ENCODE measurements around the gene C2orf42. TPM values are rescaled to one million over a fixed set of nuclear protein-coding genes. Genes with fewer than 3 reads are reported as not detected.
"Not testable (repeated sequence)": the region's sequence is repeated elsewhere in the genome, so short reads cannot be mapped to it uniquely, and the experiment has no call there.

C2orf42 gene
- total RNA-seq, 1 experiment from 2014 or later: 16.7 TPM

DNA sequence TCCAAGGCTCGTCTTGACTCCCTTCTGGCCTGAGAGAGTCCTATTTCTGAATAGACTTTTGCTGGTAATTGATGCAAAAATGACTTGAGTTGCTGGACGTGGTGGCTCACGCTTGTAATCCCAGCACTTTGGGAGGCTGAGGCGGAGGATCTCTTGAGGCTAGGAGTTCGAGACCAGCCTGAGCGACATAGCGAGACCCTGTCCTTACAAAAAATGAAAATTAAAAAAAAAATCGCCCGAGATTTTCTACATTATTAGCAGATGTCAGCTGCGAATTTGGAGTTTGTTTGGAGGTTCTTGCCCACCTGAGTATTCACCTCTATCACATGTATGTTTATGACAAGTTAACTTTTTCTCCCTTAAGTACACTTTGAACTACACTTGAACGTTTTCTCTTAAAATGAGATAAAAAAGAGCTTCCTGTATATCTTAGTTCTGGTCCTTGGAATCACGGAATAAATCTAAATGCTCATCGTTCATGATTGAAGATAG lies 471 bp upstream of the C2orf42 start:
- DNase-seq: no peak
- Histone ChIP-seq H3K36me3 (no peaks in the 10 kb centered on the region), H3K4me3 (peak overlapping the region; percentile 73), H3K27me3 (no peaks in the 10 kb centered on the region), H3K9me3 (no peaks in the 10 kb centered on the region)

DNA sequence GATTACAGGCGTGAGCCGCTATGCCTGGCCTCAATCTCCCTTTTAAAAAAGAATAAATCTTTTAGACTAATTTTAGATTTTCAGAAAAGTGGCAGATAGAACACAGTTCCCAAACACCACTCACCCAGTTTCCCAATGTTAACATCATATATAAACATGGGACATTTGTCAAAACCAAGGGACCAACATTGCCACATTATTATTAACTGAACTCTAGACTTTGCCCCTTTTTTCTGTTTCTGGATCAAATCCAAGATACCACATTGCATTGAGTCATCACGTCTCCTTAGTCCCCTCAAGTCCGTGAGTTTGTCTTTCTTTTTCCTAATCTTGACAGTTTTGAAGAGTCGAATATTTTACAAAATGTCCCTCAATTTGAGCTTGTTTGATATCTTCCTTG lies 2.4 kb downstream of the C2orf42 start:
- DNase-seq: no peak
- no peaks in the 10 kb centered on the region for H3K36me3 ChIP-seq
- H3K4me3 ChIP-seq: no peak overlapping the region
- no peaks in the 10 kb centered on the region for H3K27me3 ChIP-seq
- no peaks in the 10 kb centered on the region for H3K9me3 ChIP-seq

DNA sequence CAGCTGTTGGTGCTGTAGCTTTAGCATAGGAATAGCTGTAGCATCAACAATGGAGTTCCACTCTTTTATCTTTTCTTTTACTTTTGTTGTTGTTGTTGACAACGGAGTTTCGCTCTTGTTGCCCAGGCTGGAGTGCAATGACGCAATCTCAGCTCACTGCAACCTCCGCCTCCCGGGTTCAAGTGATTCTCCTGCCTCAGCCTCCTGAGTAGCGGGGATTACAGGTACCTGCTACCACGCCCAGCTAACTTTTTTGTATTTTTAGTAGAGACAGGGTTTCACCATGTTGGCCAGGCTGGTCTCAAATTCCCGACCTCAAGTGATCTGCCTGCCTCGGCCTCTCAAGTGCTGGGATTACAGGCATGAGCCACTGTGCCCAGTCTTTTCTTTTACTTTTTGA lies 3.6 kb downstream of the C2orf42 start:
- not testable (repeated sequence) for H3K27me3 ChIP-seq, H3K36me3 ChIP-seq, DNase-seq, H3K9me3 ChIP-seq, H3K4me3 ChIP-seq

DNA sequence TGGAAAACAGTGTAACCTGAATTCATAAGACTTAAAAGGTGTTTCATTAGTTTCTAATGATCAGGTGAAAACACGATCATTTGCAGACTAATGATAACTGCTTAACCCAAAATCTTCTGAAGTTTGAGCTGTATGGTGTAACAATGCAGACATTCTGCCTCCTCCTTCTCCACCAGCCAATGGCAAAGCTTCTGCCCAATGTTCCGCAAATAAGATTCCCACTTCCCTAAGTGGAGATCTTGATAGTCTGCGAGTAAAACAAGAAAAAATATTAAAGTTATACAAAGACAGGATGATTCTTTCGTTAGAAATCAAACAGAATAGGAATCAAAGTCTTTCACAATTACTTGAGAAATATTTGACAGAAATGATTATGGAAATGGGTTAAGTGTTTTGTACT lies 8.1 kb downstream of the C2orf42 start:
- Histone ChIP-seq H3K36me3 (peaks cover 23% of the 10 kb centered on the region), H3K27me3 (no peaks in the 10 kb centered on the region), H3K9me3 (no peaks in the 10 kb centered on the region), H3K4me3 (no peak overlapping the region)
- DNase-seq: no peak

DNA sequence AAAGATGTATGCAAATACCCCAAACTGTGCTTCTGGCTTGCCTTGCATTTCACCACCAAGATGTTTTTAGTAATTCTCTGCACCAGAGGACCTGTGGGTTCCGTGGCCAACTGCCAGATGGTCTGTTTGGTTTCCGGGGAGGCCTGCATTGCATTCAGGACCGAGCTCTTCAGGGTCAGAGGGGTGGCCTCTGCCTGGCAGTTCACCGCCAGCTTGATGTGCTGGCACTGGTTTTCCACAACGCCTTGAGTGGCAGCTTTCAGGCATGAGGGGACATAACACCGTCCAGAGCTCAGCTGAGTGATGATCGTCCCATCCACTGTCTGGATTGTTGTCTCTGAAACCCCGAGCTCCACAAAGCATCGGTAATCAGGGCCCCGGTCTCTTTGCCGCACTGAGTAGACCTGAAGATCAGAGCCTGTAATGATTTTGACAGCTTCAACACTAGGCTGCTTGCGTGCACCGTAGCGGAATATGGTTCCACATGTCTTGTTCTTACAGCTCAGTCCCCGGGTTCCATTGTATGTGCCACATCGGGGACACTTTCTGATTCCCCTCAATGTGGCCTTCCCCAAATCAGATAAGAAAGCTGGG lies 9.4 kb downstream of the C2orf42 start:
- Histone ChIP-seq H3K36me3 (peaks cover 31% of the 10 kb centered on the region), H3K9me3 (no peaks in the 10 kb centered on the region), H3K27me3 (no peaks in the 10 kb centered on the region), H3K4me3 (no peak overlapping the region)
- no peak for DNase-seq

DNA sequence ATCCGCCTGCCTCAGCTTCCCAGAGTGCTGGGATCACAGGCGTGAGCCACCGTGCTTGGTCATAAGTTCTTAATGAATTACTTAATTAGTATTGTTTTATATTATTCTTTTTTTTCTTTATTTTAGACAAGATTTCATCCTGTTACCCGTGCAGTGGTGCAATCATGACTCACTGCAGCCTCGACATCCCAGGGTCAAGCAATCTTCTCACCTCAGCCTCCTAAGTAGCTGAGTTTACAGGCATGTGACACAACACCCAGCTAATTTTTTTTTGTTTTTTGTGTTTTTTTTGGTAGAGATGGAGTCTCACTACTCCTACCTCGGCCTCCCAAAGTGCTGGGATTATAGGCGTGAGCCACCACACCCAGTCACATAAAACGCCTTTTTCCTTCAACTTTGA lies 17.3 kb downstream of the C2orf42 start:
- Histone ChIP-seq H3K9me3 (no peaks in the 10 kb centered on the region), H3K27me3 (no peaks in the 10 kb centered on the region), H3K4me3 (no peak overlapping the region), H3K36me3 (peaks cover 42% of the 10 kb centered on the region)
- DNase-seq: no peak

DNA sequence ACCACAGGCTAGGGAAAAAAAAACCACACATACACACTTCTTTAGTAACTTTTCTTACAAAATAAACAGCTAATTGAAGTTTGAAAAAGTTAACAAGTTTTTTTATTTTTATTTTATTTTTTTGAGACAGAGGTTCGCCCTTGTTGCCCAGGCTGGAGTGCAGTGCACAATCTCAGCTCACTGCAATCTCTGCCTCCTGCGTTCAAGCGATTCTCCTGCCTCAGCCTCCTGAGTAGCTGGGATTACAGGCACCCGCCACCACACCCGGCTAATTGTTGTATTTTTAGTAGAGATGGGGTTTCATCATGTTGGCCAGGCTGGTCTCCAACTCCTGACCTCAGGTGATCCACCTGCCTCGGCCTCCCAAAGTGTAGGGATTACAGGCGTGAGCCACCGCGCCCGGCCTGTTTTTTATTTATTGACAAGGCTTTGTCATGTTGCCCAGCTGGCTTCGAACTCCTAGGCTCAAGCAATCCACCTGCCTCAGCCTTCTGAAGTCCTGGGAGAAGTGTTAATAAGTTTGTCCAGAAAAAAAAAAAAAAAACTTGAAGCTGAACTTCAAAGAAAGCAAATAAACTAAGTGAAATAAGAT lies 21.1 kb downstream of the C2orf42 start:
- H3K4me3 ChIP-seq, DNase-seq, H3K9me3 ChIP-seq, H3K27me3 ChIP-seq: not testable (repeated sequence)
- H3K36me3 ChIP-seq: peaks cover 32% of the 10 kb centered on the region

DNA sequence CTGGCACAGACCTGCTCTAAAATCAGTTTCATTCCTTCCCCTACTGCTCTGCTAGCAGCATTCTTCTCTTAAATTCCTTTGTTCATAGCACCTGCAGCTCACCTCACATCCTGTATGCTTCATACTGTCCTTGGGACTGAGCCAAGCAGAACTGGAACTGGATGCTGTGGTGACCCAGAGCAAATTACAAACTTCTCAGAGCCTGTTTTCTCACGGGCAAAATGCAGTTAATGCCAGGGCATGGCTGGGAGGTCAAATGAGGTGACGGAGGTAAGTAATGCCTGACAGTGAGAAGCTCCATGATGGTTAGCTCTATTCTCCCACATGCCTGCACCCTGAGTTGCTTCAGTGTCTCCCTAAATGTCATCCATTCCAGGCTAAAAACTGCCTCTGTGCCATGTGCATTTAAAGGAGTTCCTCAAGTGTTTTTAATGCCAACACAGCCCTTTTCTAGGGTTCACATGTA lies 29.7 kb downstream of the C2orf42 start:
- no peak overlapping the region for H3K4me3 ChIP-seq
- H3K36me3 ChIP-seq: peaks cover 21% of the 10 kb centered on the region
- DNase-seq: no peak
- no peaks in the 10 kb centered on the region for H3K9me3 ChIP-seq
- no peaks in the 10 kb centered on the region for H3K27me3 ChIP-seq

DNA sequence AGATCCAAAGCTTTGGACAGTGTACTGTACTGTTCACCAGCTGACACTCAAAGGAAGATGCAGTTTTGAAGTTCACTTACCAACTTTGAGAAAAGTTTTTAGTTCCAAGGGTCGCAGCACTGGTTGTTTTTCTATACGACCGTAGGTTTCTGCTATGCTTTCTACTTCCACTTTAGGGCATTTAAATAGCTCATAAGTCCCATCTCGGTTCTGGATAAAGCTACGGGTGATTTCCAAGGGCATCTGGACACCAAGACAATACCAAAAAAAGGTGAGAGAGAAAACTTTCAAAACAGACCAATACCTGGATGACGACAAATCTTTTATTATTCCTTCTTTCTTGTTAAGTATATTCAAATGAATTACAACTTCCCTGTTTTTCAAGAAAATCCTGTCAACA lies 30.3 kb downstream of the C2orf42 start:
- no peak for DNase-seq
- H3K4me3 ChIP-seq: no peak overlapping the region
- H3K36me3 ChIP-seq: peaks cover 20% of the 10 kb centered on the region
- no peaks in the 10 kb centered on the region for H3K27me3 ChIP-seq
- H3K9me3 ChIP-seq: no peaks in the 10 kb centered on the region

DNA sequence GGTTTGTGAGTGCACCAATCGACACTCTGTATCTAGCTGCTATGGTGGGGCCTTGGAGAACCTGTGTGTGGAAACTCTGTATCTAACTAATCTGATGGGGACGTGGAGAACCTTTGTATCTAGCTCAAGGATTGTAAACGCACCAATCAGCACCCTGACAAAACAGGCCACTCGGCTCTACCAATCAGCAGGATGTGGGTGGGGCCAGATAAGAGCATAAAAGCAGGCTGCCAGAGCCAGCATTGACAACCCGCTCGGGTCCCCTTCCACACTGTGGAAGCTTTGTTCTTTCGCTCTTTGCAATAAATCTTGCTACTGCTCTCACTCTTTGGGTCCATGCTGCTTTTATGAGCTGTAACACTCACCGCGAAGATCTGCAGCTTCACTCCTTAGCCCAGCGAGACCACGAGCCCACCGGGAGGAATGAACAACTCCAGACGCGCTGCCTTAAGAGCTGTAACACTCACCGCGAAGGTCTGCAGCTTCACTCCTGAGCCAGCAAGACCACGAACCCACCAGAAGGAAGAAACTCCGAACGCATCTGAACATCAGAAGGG lies 41.6 kb downstream of the C2orf42 start:
- H3K27me3 ChIP-seq, H3K9me3 ChIP-seq, DNase-seq, H3K4me3 ChIP-seq: not testable (repeated sequence)
- H3K36me3 ChIP-seq: peaks cover 13% of the 10 kb centered on the region

DNA sequence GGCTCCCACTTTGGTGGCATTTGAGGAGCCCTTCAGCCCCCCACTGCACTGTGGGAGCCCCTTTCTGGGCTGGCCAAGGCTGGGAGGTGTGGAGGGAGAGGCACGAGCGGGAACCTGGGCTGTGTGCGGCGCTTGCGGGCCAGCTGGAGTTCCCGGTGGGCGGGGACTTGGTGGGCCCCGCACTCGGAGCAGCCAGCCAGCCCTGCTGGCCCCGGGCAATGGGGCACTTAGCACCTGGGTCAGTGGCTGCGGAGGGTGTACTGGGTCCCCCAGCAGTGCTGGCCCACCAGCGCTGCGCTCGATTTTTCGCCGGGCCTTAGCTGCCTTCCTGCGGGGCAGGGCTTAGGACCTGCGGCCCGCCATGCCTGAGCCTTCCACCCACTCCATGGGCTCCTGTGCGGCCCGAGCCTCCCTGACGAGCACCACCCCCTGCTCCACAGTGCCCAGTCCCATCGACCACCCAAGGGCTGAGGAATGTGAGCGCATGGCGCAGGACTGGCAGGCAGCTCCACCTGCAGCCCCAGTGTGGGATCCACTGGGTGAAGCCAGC lies 42.5 kb downstream of the C2orf42 start:
- not testable (repeated sequence) for H3K27me3 ChIP-seq, H3K4me3 ChIP-seq, H3K9me3 ChIP-seq, DNase-seq
- peaks cover 13% of the 10 kb centered on the region for H3K36me3 ChIP-seq

DNA sequence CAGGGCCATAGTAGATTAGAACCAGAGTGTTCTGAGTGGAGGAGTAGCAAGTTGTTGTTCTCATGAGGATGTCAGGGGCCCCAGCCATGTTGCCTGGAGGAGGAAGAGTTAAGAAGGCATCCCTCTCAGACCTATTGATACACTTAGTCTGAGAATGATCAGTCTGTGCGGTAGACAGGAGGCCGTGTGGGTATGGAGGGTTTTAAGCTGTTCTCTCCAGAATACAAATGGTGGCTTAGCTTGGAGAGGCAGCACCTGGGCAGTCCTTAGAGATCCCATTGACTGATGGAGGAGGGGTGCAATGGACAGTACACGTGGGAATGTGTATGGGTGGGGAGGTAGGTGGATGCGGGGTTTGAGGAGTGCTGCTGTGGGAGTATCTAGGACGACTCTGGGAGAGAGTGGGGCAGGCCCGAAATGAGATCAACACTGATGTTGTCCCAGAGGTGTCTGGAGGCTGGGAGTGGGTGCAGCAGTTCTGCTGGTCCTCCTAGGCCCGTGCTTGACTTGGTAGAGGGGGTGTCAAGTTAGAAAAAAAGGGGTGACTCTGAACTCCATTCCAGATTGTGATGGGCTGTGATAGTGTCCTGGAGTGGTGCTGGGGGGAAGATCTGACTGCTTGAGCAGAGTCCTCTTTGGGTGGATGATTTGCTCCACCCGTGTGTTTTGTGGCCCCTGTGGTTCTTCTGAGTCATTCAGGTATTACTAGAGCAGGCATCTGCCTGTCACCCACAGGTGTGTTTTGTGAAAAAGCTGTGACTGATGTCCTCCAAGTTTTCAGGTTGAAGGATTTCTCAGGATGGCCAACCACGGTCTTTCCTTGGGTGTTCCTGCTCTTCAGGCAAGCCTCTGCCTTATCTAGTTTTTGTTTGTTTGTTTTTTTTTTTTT lies 44.7 kb downstream of the C2orf42 start:
- no peaks in the 10 kb centered on the region for H3K27me3 ChIP-seq
- H3K4me3 ChIP-seq: no peak overlapping the region
- no peaks in the 10 kb centered on the region for H3K9me3 ChIP-seq
- DNase-seq: no peak
- H3K36me3 ChIP-seq: peaks cover 13% of the 10 kb centered on the region

DNA sequence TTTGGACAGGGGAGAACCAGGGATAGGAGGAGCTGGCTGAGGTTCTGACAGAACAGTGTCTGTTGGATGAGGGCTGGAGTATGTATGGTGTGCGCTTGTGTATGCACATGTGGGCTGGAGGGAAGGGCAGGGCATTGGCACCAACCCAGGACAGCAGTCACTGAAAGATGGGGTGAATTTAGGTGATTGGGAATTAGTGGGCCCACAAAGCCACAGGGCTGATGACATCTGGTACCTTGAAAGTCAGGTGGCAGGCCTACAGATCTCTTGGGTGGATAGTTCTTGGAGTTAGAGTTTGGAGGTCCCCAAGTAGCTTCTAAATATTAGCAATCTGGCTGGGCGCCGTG lies 45.7 kb downstream of the C2orf42 start:
- no peaks in the 10 kb centered on the region for H3K27me3 ChIP-seq
- H3K4me3 ChIP-seq: no peak overlapping the region
- H3K36me3 ChIP-seq: peaks cover 9% of the 10 kb centered on the region
- no peak for DNase-seq
- no peaks in the 10 kb centered on the region for H3K9me3 ChIP-seq

DNA sequence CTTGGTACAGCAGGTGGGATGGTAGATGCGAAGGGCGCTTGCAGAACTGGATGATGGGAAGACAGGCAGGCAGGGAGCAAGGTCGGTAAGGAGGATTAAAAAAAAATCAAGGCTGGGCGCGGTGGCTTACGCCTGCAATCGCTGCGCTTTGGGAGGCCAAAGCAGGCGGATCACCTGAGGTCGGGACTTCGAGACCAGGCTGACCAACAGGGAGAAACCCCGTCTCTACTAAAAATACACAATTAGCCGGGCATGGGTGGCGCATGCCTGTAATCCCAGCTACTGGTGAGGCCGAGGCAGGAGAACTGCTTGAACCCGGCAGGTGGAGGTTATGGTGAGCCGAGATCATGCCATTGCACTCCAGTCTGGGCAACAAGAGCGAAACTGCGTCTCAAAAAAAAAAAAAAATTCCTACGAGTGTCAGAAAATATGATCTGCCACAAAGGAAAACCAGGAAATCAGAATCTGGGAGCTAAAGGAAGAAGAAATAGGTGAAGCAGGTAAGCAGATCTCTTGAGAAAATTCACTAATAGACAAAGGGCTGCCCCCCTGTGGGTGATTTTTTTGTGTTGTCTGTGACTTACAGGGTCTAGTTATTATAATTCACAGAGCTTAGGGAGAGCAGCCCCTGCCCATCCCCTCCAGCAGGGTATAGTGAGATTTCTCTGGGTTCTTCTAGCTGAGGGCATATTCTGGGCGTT lies 46.2 kb downstream of the C2orf42 start:
- H3K36me3 ChIP-seq: peaks cover 4% of the 10 kb centered on the region
- no peaks in the 10 kb centered on the region for H3K27me3 ChIP-seq
- H3K9me3 ChIP-seq: no peaks in the 10 kb centered on the region
- H3K4me3 ChIP-seq: no peak overlapping the region
- DNase-seq: no peak

DNA sequence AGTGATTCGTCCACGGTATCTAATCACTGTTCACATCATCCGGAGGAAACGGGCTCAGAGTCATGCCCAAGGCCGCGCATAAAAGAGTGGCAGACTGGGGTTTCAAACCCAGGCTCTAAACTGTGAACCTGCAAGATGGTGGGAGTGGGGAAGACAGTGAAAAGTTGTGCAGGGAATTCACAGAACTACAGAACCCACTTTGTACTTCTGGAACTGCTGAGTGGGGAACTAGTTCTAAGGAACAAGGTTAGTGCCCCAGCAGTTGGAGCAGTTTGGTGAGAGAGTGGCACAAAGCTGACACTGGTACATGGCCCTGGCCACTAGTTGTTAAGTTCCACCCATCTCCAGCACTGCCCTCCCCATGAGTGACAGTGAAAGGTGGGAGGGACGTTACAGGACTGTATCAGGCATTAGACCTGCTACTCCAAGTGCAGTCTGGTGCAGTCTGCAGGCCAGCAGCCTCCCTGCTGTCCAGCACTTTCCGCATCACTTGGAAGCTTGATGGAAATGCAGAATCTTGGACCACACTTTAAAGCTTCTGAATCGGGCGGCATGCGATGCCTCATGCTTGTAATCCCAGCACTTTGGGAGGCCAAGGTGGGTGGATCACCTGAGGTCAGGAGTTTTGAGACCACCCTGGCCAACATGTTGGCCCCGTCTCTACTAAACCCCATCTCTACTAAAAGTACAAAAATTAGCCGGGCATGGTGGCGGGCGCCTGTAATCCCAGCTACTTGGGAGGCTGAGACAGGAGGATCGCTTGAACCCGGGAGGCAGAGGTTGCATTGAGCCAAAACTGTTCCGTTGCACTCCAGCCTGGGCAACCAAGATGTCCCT lies 47.3 kb downstream of the C2orf42 start:
- DNase-seq: peak; percentile 30
- H3K27me3 ChIP-seq: no peaks in the 10 kb centered on the region
- H3K4me3 ChIP-seq: peak overlapping the region; percentile 61
- no peaks in the 10 kb centered on the region for H3K36me3 ChIP-seq
- H3K9me3 ChIP-seq: no peaks in the 10 kb centered on the region
